ENCODE measurements around the gene TRIM3. TPM values are rescaled to one million over a fixed set of nuclear protein-coding genes. Genes with fewer than 3 reads are reported as not detected.

Gene TRIM3
- total and polyA plus RNA-seq, 2 of the 8 experiments (the other 6 are each of a cell fraction or from before 2014, with no cell fraction given) = 10.7 to 14.3 TPM

DNA sequence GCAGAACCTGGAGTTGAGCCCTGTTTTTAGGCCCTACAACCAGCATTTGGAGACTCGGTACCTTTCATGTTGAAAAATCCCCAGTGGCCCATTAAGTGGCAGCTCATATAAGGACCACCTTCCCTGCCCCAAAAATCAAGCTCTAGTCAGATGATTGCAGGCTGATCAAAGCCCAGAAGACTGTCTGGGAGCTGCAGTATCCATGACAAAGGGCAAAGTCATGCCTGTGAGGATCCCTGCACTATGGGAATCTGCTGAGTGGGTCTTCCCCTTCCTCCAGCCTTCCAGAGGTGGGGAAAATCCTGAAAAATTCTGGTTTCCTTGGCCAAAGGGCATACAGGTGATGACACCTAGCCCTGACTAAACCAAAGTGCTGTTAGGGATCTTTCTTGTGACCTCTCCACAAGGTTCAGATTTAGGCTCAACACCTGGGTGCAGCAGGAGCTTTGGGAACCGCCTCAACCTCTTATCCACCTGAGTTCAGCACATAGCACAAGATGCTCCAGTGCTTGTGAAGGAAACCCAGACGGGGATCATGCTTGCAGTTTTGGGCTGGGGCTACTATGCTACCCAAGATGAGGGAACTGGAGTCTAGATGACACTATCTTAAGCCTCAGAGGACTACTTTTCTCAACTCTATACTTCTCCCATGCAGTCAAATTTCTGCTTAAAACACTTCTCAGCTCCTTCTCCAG lies 1.2 kb upstream of the TRIM3 start:
- H4K20me1 ChIP-seq (replicated peaks in 1 of 2; ENCODE audit: control insufficient read depth in 1 of 2, insufficient read depth in 2 of 2, low read length in 2 of 2) = peaks cover 1 to 6% of the 10 kb centered on the region in 2 experiments
- H3K4me3 ChIP-seq (ENCODE audit: extremely low read depth in 1 of 4, insufficient read depth in 2 of 4, low read depth in 3 of 4, low read length in 4 of 4) = peak overlapping the region; percentile 42 to 97 (median 53); a peak in 5 of 8 replicates
- no peak overlapping the region for H4K8ac ChIP-seq (ENCODE audit: extremely low read depth, insufficient read depth, low read length)
- ChIA-PET CTCF (ENCODE audit: partially characterized antibody) (interaction anchor here (0.6 to 7.0 kb wide), 23 partner anchors 9 to 1099 kb away, joined by 3 to 69 read pairs (median 4); partner anchors contain the start of genes APBB1, DNHD1, HPX and SMPD1), POLR2A (ENCODE audit: partially characterized antibody) (interaction anchor here (0.8 to 3.1 kb wide), 15 partner anchors 10 to 206 kb away, joined by 3 to 13 read pairs (median 4); partner anchors contain the start of genes APBB1, DNHD1, HPX and TAF10)
- H3K4ac ChIP-seq (replicated peaks; ENCODE audit: insufficient read length, low read depth, low read length) = no peak overlapping the region
- no peak overlapping the region for H4K5ac ChIP-seq (ENCODE audit: insufficient read length, low read depth, low read length)
- no peak overlapping the region for H3K18ac ChIP-seq (ENCODE audit: extremely low read depth, low read length)
- H3K79me2 ChIP-seq (ENCODE audit: control insufficient read depth in 1 of 2, insufficient read depth in 2 of 2, low read length in 2 of 2) = peaks cover 0 to 5% of the 10 kb centered on the region in 2 experiments; a peak in 2 of 4 replicates
- no peak overlapping the region; a peak in 1 of 7 replicates for H3K9ac ChIP-seq (replicated peaks in 1 of 4; ENCODE audit: extremely low read depth in 1 of 4, low read depth in 3 of 4, low read length in 3 of 4)
- peaks cover 13 to 34% (median 24%) of the 10 kb centered on the region in 4 experiments for H3K36me3 ChIP-seq (ENCODE audit: control insufficient read depth in 2 of 4, insufficient read depth in 4 of 4, low read length in 3 of 4)
- H2AFZ ChIP-seq (ENCODE audit: low read length) = no peak overlapping the region
- no peak overlapping the region for H3K23ac ChIP-seq (ENCODE audit: insufficient read length)
- no peak overlapping the region for H3K27ac ChIP-seq (ENCODE audit: low read depth, low read length)
- no peaks in the 10 kb centered on the region for H3K79me1 ChIP-seq (ENCODE audit: low read depth, low read length)
- H3K56ac ChIP-seq (replicated peaks; ENCODE audit: insufficient read length, low read depth, low read length) = no peak overlapping the region
- no peaks in the 10 kb centered on the region for H3K9me3 ChIP-seq (ENCODE audit: insufficient read depth in 2 of 2, low read depth in 1 of 2, low read length in 1 of 2)
- H2BK5ac ChIP-seq (ENCODE audit: low read depth, low read length) = no peak overlapping the region
- no peak overlapping the region for H2BK20ac ChIP-seq (ENCODE audit: low read length)
- FAIRE-seq = no peak
- H2BK15ac ChIP-seq (ENCODE audit: low read length) = no peak overlapping the region
- peaks cover 10% of the 10 kb centered on the region; the same call in 1 of the 2 replicates for H3K23me2 ChIP-seq (ENCODE audit: low read depth, low read length)
- no peak for TF ChIP-seq RFX5 (IDR thresholded peaks at IDR 0.05; ENCODE audit: borderline replicate concordance, low read depth, low read length)
- peak; percentile 27 to 48; a peak in 1 of 3 replicates for TF ChIP-seq POLR2A (IDR thresholded peaks at IDR 0.05; ENCODE audit: control extremely low read depth in 1 of 2, low read depth in 2 of 2, low read length in 2 of 2)
- no peak for TF ChIP-seq NRF1 (IDR thresholded peaks at IDR 0.05; ENCODE audit: low read depth, low read length)
- no peak for TF ChIP-seq CHD2 (IDR thresholded peaks at IDR 0.05; ENCODE audit: low read length)
- TF ChIP-seq POLR2AphosphoS5 (IDR thresholded peaks at IDR 0.05; ENCODE audit: low read depth, low read length) = 0 out of 2 replicates have a peak, but pooled peaks have one; percentile 1
- TF ChIP-seq TCF12 (IDR thresholded peaks at IDR 0.05; ENCODE audit: low read depth, low read length) = no peak
- TF ChIP-seq BRCA1 (IDR thresholded peaks at IDR 0.05; ENCODE audit: low read depth, low read length) = no peak
- TF ChIP-seq MAX (IDR thresholded peaks at IDR 0.05) = no peak
- 76% methylated on average over 3 of the region's 3 CpGs; no CpG with 5 or more reads in 1 of the 2 experiments for WGBS, 2 experiments (ENCODE audit: extremely low coverage in 1 of 2, insufficient coverage in 1 of 2, insufficient read length in 1 of 2, insufficient replicate concordance in 2 of 2, low coverage in 1 of 2, low lambda C conversion rate in 2 of 2, missing lambda C conversion rate in 1 of 2)
- peak overlapping the region; percentile 71 to 80 for H3K4me2 ChIP-seq (ENCODE audit: insufficient read depth in 1 of 2, low read depth in 2 of 2, low read length in 2 of 2)
- no peak for DNase-seq (ENCODE audit: low read depth in 1 of 2, low spot score in 2 of 2)
- no peak overlapping the region for H4K91ac ChIP-seq (replicated peaks; ENCODE audit: insufficient read length, low read length)
- peaks cover 8 to 18% (median 9%) of the 10 kb centered on the region in 4 experiments for H3K4me1 ChIP-seq (replicated peaks in 1 of 4; ENCODE audit: control insufficient read depth in 3 of 4, insufficient read depth in 4 of 4, low read length in 3 of 4)
- no peak overlapping the region for H3K14ac ChIP-seq (ENCODE audit: insufficient read length)
- no peak overlapping the region for H2BK12ac ChIP-seq (ENCODE audit: low read depth, low read length)
- no peak overlapping the region for H2BK120ac ChIP-seq (replicated peaks; ENCODE audit: low read depth, low read length)
- H2AK5ac ChIP-seq (ENCODE audit: low read depth, low read length) = no peak overlapping the region
- H3K27me3 ChIP-seq (replicated peaks in 1 of 4; ENCODE audit: control insufficient read depth in 3 of 4, extremely low read depth in 1 of 4, insufficient read depth in 3 of 4, low read length in 3 of 4) = no peaks in the 10 kb centered on the region; a peak in 1 of 7 replicates

Measured in H1 (cell line).